Keratinocyte (primary cell): ENCODE results near the gene EPB41. TPM values are rescaled to one million over a fixed set of nuclear protein-coding genes. Genes with fewer than 3 reads are reported as not detected.

Source experiments
- DNase-seq: peaks from one replicate; pipeline ENCODE4 v3.0.0-alpha.2; 2011; ENCODE audit warnings: low read depth, missing footprints, low spot score
- FAIRE-seq: peaks from 2 replicates; lab custom pipeline; 2011; peaks lifted over from hg19 to GRCh38; lab: Jason Lieb, UNC
- H2AFZ ChIP-seq: 2 replicates; pipeline ENCODE4 v1.6.0; 2012; ENCODE audit warnings: low read length, control low read depth, inconsistent platforms; ENCODE audit not compliant: control insufficient read depth
- H3K27ac ChIP-seq: 2 replicates; pipeline ENCODE4 v1.5.1; 2011; ENCODE audit warnings: low read length; ENCODE audit not compliant: control insufficient read depth, insufficient read depth
- H3K27me3 ChIP-seq: 3 replicates; pipeline ENCODE4 v1.6.0; 2011; ENCODE audit warnings: low read length; ENCODE audit not compliant: control insufficient read depth, insufficient read depth; ENCODE audit errors: extremely low read depth
- H3K36me3 ChIP-seq, 2 experiments: 2 replicates in 1 of 2; 3 replicates in 1 of 2; pipeline ENCODE4 v1.5.1; 2011; ENCODE audit warnings: low read length in 2 of 2, mild to moderate bottlenecking in 1 of 2; ENCODE audit not compliant: control insufficient read depth in 2 of 2, insufficient read depth in 2 of 2; ENCODE audit errors: extremely low read depth in 1 of 2
- H3K4me1 ChIP-seq: 3 replicates; pipeline ENCODE4 v1.5.1; 2011; ENCODE audit warnings: low read length; ENCODE audit not compliant: control insufficient read depth, insufficient read depth; ENCODE audit errors: extremely low read depth
- H3K4me2 ChIP-seq: 3 replicates; pipeline ENCODE4 v1.6.0; 2011; ENCODE audit warnings: low read depth, low read length; ENCODE audit not compliant: control insufficient read depth, insufficient read depth; ENCODE audit errors: extremely low read depth
- H3K4me3 ChIP-seq, 3 experiments: fragments of 200-600 bp in 1 of 3; sonication (generic) in 1 of 3; 2 replicates in 2 of 3; 3 replicates in 1 of 3; pipeline ENCODE4 v1.5.1; 2011 to 2016; ENCODE audit warnings: low read length in 3 of 3, mild to moderate bottlenecking in 3 of 3, control low read depth in 2 of 3, inconsistent platforms in 1 of 3, low read depth in 1 of 3, mixed read lengths in 1 of 3, mixed run types in 1 of 3, moderate library complexity in 1 of 3; ENCODE audit not compliant: control insufficient read depth in 2 of 3, insufficient read depth in 2 of 3; ENCODE audit errors: extremely low read depth in 1 of 3
- H3K79me2 ChIP-seq: 2 replicates; pipeline ENCODE4 v1.6.0; 2012; ENCODE audit warnings: low read length; ENCODE audit not compliant: control insufficient read depth, insufficient read depth
- H3K9ac ChIP-seq: 3 replicates; pipeline ENCODE4 v1.6.0; 2011; ENCODE audit warnings: low read length; ENCODE audit not compliant: control insufficient read depth, insufficient read depth; ENCODE audit errors: extremely low read depth
- H3K9me1 ChIP-seq: 3 replicates; pipeline ENCODE4 v1.6.0; 2011; ENCODE audit warnings: low read length; ENCODE audit not compliant: control insufficient read depth, insufficient read depth; ENCODE audit errors: extremely low read depth
- H3K9me3 ChIP-seq: 2 replicates; pipeline ENCODE4 v1.5.1; 2012; ENCODE audit warnings: low read depth, low read length; ENCODE audit not compliant: control insufficient read depth
- H4K20me1 ChIP-seq: 3 replicates; pipeline ENCODE4 v1.6.0; 2011; ENCODE audit warnings: low read length; ENCODE audit not compliant: control insufficient read depth, insufficient read depth; ENCODE audit errors: extremely low read depth
- EZH2 ChIP-seq: IDR thresholded peaks from one replicate; pipeline ENCODE4 v1.6.1; 2012; ENCODE audit warnings: inconsistent platforms, mild to moderate bottlenecking, low read length, moderate library complexity
- dilution Hi-C: fragments of 300-500 bp; cut with MboI; formaldehyde crosslinking; loops from one replicate; pipeline ENCODE4 v1.7.0; 2020; ENCODE audit warnings: low sequenced_read_pairs; ENCODE audit not compliant: extremely low pct_ligation_motif_present
- polyA plus RNA-seq, 5 experiments: library from polyadenylated mRNA; depleted of rRNA in 3 of 5; stranded (reverse) in 3 of 5; stranded (forward) in 1 of 5; unstranded in 1 of 5; fragments of >200 nt; gene quantifications; 1 replicate in 1 of 5; 2 replicates in 3 of 5; 3 replicates in 1 of 5; pipeline versions ENCODE4 v1.2.1 to v1.2.3, GENCODE V29; 2011 to 2012; ENCODE audit warnings: missing spikeins in 2 of 5, low read depth in 1 of 5, low replicate concordance in 1 of 5
- TF ChIP-seq, protein P1 (sequence below), 3 experiments: IDR thresholded peaks in 1 of 3; conservative IDR thresholded peaks in 1 of 3; optimal IDR thresholded peaks in 1 of 3; 2 replicates in 2 of 3; 3 replicates in 1 of 3; pipeline versions ENCODE3 to v1.5.1; 2011; ENCODE audit warnings: low read length in 3 of 3, mild to moderate bottlenecking in 3 of 3, moderate library complexity in 2 of 3, control low read depth in 1 of 3, inconsistent platforms in 1 of 3; ENCODE audit not compliant: insufficient read depth in 2 of 3; ENCODE audit errors: extremely low read depth in 1 of 3

Gene EPB41
- polyA plus RNA-seq, 1 donor (not counting 4 experiments of a cell fraction or from before 2014, with no cell fraction given), result 21.1 TPM

DNA sequence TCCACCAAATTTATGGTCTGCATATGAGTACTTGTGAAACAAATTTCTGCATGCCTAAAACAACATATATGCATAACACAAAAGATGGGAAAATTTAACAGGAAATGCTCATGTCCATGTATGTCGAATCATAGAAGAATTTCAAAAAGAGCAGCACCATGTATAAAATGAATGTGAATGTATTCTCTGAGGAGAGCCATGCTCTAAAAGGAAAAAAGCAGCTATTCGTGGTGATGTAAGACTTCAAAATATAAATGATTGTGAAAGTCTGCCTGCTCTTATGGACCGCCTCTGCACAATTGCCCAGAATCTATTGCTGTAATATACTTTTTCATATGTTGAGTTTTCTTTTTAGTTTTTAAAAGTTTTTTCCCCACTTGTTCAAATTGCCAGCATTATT, 66.8 kb downstream of the EPB41 start:
- no peak for TF ChIP-seq EZH2
- TF ChIP-seq, protein P1, sequence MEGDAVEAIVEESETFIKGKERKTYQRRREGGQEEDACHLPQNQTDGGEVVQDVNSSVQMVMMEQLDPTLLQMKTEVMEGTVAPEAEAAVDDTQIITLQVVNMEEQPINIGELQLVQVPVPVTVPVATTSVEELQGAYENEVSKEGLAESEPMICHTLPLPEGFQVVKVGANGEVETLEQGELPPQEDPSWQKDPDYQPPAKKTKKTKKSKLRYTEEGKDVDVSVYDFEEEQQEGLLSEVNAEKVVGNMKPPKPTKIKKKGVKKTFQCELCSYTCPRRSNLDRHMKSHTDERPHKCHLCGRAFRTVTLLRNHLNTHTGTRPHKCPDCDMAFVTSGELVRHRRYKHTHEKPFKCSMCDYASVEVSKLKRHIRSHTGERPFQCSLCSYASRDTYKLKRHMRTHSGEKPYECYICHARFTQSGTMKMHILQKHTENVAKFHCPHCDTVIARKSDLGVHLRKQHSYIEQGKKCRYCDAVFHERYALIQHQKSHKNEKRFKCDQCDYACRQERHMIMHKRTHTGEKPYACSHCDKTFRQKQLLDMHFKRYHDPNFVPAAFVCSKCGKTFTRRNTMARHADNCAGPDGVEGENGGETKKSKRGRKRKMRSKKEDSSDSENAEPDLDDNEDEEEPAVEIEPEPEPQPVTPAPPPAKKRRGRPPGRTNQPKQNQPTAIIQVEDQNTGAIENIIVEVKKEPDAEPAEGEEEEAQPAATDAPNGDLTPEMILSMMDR (optimal IDR thresholded peaks at IDR 0.05 in 1 of 3, IDR thresholded peaks at IDR 0.05 in 1 of 3, conservative IDR thresholded peaks at IDR 0.05 in 1 of 3; ENCODE audit: extremely low read depth in 1 of 3, insufficient read depth in 2 of 3, low read length in 3 of 3), result no peak
- DNase-seq (no peak), FAIRE-seq (no peak)
- H3K4me3 ChIP-seq, result no peak overlapping the region
- H3K79me2 ChIP-seq, result no peaks in the 10 kb centered on the region
- no peaks in the 10 kb centered on the region for H3K4me1 ChIP-seq
- H2AFZ ChIP-seq, result no peak overlapping the region
- H3K27ac ChIP-seq, result no peak overlapping the region
- H3K9me1 ChIP-seq, result no peaks in the 10 kb centered on the region
- H4K20me1 ChIP-seq, result no peaks in the 10 kb centered on the region
- H3K4me2 ChIP-seq, result no peak overlapping the region
- no peaks in the 10 kb centered on the region for H3K36me3 ChIP-seq
- H3K9me3 ChIP-seq, result no peaks in the 10 kb centered on the region
- dilution Hi-C loops, result no loop called here
- no peaks in the 10 kb centered on the region for H3K27me3 ChIP-seq
- H3K9ac ChIP-seq, result no peak overlapping the region

DNA sequence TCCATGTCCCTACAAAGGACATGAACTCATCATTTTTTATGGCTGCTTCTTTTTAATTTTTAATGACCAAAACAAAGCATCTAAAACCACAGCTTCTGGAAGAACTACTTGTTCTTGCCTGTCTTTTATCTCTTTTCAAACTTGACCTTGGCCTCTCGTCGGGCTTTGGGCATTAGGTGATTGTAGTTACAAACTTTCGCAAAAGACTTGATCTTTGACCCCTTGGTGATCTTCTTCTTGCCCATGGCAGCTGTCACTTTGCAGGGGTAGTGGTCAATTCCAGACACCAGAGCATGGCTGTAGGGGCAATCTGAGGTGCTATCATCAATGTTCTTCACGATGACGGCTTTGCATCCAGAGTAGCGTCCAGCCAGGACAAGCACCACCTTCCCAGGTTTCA, 67.8 kb downstream of the EPB41 start:
- DNase-seq (no peak), FAIRE-seq (no peak)
- no peak overlapping the region for H3K27ac ChIP-seq
- H3K79me2 ChIP-seq, result no peaks in the 10 kb centered on the region
- H4K20me1 ChIP-seq, result no peaks in the 10 kb centered on the region
- H3K4me3 ChIP-seq, result no peak overlapping the region
- H2AFZ ChIP-seq, result no peak overlapping the region
- no peaks in the 10 kb centered on the region for H3K27me3 ChIP-seq
- H3K9me3 ChIP-seq, result no peaks in the 10 kb centered on the region
- TF ChIP-seq EZH2, result no peak
- TF ChIP-seq, protein P1 (optimal IDR thresholded peaks at IDR 0.05 in 1 of 3, IDR thresholded peaks at IDR 0.05 in 1 of 3, conservative IDR thresholded peaks at IDR 0.05 in 1 of 3; ENCODE audit: extremely low read depth in 1 of 3, insufficient read depth in 2 of 3, low read length in 3 of 3), result no peak
- no peaks in the 10 kb centered on the region for H3K4me1 ChIP-seq
- dilution Hi-C loops, result no loop called here
- H3K9ac ChIP-seq, result no peak overlapping the region
- no peak overlapping the region for H3K4me2 ChIP-seq
- H3K9me1 ChIP-seq, result no peaks in the 10 kb centered on the region
- no peaks in the 10 kb centered on the region for H3K36me3 ChIP-seq
